ENCODE measurements around the gene TM7SF3. TPM values are rescaled to one million over a fixed set of nuclear protein-coding genes. Genes with fewer than 3 reads are reported as not detected.

TM7SF3 gene
- total RNA-seq, 1 donor from 2014 or later, result 67.8 TPM

GRCh38 chr12:27008081-27008480, 6.1 kb downstream of the TM7SF3 start:
- H3K27ac Mint-ChIP-seq, result no peak overlapping the region
- H3K36me3 Mint-ChIP-seq, result no peaks in the 10 kb centered on the region
- TF ChIP-seq, protein P1, sequence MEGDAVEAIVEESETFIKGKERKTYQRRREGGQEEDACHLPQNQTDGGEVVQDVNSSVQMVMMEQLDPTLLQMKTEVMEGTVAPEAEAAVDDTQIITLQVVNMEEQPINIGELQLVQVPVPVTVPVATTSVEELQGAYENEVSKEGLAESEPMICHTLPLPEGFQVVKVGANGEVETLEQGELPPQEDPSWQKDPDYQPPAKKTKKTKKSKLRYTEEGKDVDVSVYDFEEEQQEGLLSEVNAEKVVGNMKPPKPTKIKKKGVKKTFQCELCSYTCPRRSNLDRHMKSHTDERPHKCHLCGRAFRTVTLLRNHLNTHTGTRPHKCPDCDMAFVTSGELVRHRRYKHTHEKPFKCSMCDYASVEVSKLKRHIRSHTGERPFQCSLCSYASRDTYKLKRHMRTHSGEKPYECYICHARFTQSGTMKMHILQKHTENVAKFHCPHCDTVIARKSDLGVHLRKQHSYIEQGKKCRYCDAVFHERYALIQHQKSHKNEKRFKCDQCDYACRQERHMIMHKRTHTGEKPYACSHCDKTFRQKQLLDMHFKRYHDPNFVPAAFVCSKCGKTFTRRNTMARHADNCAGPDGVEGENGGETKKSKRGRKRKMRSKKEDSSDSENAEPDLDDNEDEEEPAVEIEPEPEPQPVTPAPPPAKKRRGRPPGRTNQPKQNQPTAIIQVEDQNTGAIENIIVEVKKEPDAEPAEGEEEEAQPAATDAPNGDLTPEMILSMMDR (IDR thresholded peaks at IDR 0.05; ENCODE audit: unreplicated experiment), result no peak
- H3K4me1 Mint-ChIP-seq, result peaks cover 35% of the 10 kb centered on the region
- DNase-seq (ENCODE audit: low spot score in 2 of 2, unreplicated experiment in 2 of 2), result no peak
- no peaks in the 10 kb centered on the region for H3K27me3 Mint-ChIP-seq (ENCODE audit: low read depth)
- H3K4me3 Mint-ChIP-seq, result no peak overlapping the region
- no peaks in the 10 kb centered on the region for H3K9me3 Mint-ChIP-seq

DNA sequence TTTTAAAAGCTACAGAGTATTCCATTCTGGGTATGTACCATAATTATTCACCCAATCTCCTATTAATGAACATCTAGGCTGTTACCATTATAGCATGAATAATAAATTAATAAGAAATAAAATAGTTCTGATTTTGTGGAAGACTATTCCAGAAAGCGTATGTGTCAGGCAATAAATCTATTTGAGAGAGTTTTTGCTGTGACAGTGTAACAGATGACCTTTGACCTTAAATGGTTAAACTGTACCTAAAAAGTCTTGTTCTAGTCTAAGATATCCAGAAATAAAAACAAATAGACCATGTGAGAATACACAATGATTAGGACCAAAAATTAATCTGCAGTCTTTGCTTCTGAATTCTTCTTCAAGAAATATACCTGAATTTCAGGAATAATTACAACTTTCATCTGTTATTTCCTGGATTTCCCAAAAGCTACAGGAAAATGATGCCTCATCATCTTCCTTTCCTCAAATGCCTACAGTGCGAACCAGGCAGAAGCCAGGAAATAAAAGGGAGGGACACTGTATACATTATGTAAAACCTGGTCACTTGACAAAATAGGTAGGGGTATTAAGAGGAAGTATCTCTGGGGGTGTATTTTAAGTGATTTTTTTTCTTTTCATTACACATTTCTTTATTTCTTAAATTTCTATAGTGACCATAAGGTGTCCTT, 7.3 kb downstream of the TM7SF3 start:
- H3K27me3 Mint-ChIP-seq (ENCODE audit: low read depth), result no peaks in the 10 kb centered on the region
- H3K27ac Mint-ChIP-seq, result no peak overlapping the region
- H3K36me3 Mint-ChIP-seq, result no peaks in the 10 kb centered on the region
- TF ChIP-seq, protein P1 (IDR thresholded peaks at IDR 0.05; ENCODE audit: unreplicated experiment), result no peak
- no peak for DNase-seq (ENCODE audit: low spot score in 2 of 2, unreplicated experiment in 2 of 2)
- no peak overlapping the region for H3K4me3 Mint-ChIP-seq
- H3K9me3 Mint-ChIP-seq, result no peaks in the 10 kb centered on the region
- peaks cover 27% of the 10 kb centered on the region for H3K4me1 Mint-ChIP-seq

GRCh38 chr12:27005495-27005894, 8.7 kb downstream of the TM7SF3 start:
- Mint-ChIP-seq H3K36me3 (peaks cover 3% of the 10 kb centered on the region), H3K4me3 (no peak overlapping the region), H3K9me3 (no peaks in the 10 kb centered on the region), H3K4me1 (peaks cover 14% of the 10 kb centered on the region), H3K27me3 (ENCODE audit: low read depth) (no peaks in the 10 kb centered on the region), H3K27ac (no peak overlapping the region)
- DNase-seq (ENCODE audit: low spot score in 2 of 2, unreplicated experiment in 2 of 2), result no peak
- TF ChIP-seq, protein P1 (IDR thresholded peaks at IDR 0.05; ENCODE audit: unreplicated experiment), result no peak

DNA sequence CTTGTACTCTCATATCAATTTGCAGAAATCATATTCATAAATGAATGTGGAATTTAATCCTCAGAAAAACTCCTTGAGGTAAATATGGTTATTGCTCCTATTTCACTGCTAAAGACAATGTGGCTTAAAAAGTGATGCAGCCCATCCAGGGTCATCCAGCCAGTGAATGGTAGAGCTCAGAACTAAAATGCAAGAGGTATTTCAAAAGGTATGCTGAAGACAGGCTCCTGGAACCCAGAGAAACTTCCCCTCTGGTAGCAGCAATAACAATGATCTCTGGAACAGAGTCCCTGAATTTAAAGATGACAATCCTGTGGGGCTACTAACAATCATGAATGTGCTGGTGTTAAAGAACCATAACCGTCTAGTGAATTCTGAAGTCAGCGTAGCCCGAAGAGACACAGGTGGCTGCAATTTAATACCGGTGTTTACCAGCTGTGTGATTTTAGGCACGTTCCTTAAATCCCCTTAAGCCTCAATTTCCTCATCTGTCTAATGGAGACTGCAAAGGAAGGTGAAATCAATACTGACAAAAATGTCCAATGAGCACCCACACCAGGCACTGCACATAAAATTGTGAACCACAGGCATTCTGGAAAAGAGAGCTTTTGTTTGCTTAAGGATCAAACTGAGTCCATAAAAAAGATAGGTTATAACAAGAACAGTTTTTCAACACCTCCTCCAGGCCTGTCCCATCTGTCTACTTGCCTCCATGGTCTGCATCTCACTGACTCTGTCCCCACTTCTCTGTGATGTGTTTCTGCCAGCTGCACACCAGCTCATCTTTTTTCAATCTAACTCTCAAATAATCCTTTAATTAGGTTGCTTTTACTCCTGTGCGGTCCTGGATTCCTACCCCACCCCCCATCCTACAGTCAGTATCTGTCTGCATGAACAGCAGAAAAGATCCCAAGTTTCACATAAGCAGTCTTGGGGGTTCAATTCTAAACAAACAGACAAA, 10.5 kb downstream of the TM7SF3 start:
- H3K4me3 Mint-ChIP-seq, result no peak overlapping the region
- TF ChIP-seq, protein P1 (IDR thresholded peaks at IDR 0.05; ENCODE audit: unreplicated experiment), result no peak
- no peaks in the 10 kb centered on the region for H3K9me3 Mint-ChIP-seq
- no peaks in the 10 kb centered on the region for H3K27me3 Mint-ChIP-seq (ENCODE audit: low read depth)
- H3K36me3 Mint-ChIP-seq, result peaks cover 10% of the 10 kb centered on the region
- DNase-seq (ENCODE audit: low spot score in 2 of 2, unreplicated experiment in 2 of 2), result no peak
- no peak overlapping the region for H3K27ac Mint-ChIP-seq
- peaks cover 7% of the 10 kb centered on the region for H3K4me1 Mint-ChIP-seq

DNA sequence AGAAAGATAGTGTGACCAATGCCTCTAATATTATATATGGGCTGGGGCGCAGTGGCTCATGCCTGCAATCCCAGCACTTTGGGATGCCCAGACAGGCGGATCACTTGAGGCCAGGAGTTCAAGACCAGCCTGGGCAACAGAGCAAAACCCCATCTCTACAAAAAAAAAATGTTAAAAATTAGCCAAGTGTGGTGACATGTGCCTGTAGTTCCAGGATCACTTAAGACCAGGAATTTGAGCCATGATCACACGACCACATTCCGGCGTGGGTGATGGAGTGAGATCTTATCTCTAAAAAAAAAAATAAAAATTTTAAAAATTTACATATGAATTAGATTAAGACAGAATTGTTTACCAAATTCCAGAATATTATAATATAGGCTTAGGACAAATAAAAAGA, 12.0 kb downstream of the TM7SF3 start:
- no peaks in the 10 kb centered on the region for H3K9me3 Mint-ChIP-seq
- H3K27ac Mint-ChIP-seq, result no peak overlapping the region

More for the DNA sequence above, 12.0 kb downstream of the TM7SF3 start:
- H3K36me3 Mint-ChIP-seq, result peaks cover 17% of the 10 kb centered on the region
- TF ChIP-seq, protein P1 (IDR thresholded peaks at IDR 0.05; ENCODE audit: unreplicated experiment), result no peak
- no peaks in the 10 kb centered on the region for H3K27me3 Mint-ChIP-seq (ENCODE audit: low read depth)
- DNase-seq (ENCODE audit: low spot score in 2 of 2, unreplicated experiment in 2 of 2), result no peak
- H3K4me3 Mint-ChIP-seq, result no peak overlapping the region
- H3K4me1 Mint-ChIP-seq, result peaks cover 7% of the 10 kb centered on the region
